DOHH2 (cell line): Measurements from ENCODE around the gene DUOXA2.

Experiments
- H3F3A ChIP-seq: fragments of 200-600 bp; sonication (generic), shearing (Covaris generic); 2 replicates; pipeline ENCODE4 v1.6.0; 2016; ENCODE audit warnings: antibody characterized with exemption, mild to moderate bottlenecking; ENCODE audit not compliant: control insufficient read depth, insufficient read depth
- H3K27ac ChIP-seq: fragments of 200-600 bp; sonication (generic); 2 replicates; pipeline ENCODE4 v1.5.1; 2014; ENCODE audit warnings: low read depth, mild to moderate bottlenecking, low read length, moderate library complexity
- H3K27me3 ChIP-seq: fragments of 200-600 bp; sonication (generic); 2 replicates; pipeline ENCODE4 v1.6.1; 2014; ENCODE audit warnings: mild to moderate bottlenecking, low read length, mixed read lengths; ENCODE audit not compliant: control insufficient read depth
- H3K36me3 ChIP-seq: fragments of 200-600 bp; sonication (generic); 2 replicates; pipeline ENCODE4 v1.6.1; 2014; ENCODE audit warnings: mild to moderate bottlenecking, low read length, moderate library complexity, mixed read lengths; ENCODE audit not compliant: control insufficient read depth
- H3K4me1 ChIP-seq: fragments of 200-600 bp; sonication (generic); 2 replicates; pipeline ENCODE4 v1.6.1; 2014; ENCODE audit warnings: mild to moderate bottlenecking, low read length, mixed read lengths; ENCODE audit not compliant: control insufficient read depth
- H3K4me2 ChIP-seq: fragments of 200-600 bp; sonication (generic); 2 replicates; pipeline ENCODE4 v1.6.0; 2014; ENCODE audit warnings: mild to moderate bottlenecking, low read length, moderate library complexity
- H3K4me3 ChIP-seq: fragments of 200-600 bp; sonication (generic); 2 replicates; pipeline ENCODE4 v1.5.1; 2014; ENCODE audit warnings: mild to moderate bottlenecking, low read length, mixed read lengths
- H3K79me2 ChIP-seq: fragments of 200-600 bp; sonication (generic); 2 replicates; pipeline ENCODE4 v1.6.1; 2014; ENCODE audit warnings: mild to moderate bottlenecking, low read length, mixed read lengths; ENCODE audit not compliant: control insufficient read depth
- H3K9me2 ChIP-seq: fragments of 200-600 bp; sonication (generic); replicated peaks from 2 replicates; pipeline ENCODE4 v1.6.1; 2014; ENCODE audit warnings: mild to moderate bottlenecking, low read length, mixed read lengths; ENCODE audit not compliant: control insufficient read depth
- H3K9me3 ChIP-seq: fragments of 200-600 bp; sonication (generic); 2 replicates; pipeline ENCODE4 v1.6.1; 2014; ENCODE audit warnings: antibody characterized with exemption, low read length, mixed read lengths; ENCODE audit not compliant: control insufficient read depth, insufficient read depth
- H4K20me1 ChIP-seq: fragments of 200-600 bp; sonication (generic); 2 replicates; pipeline ENCODE4 v1.6.0; 2014; ENCODE audit warnings: low read depth, mild to moderate bottlenecking, antibody characterized with exemption, low read length, moderate library complexity; ENCODE audit not compliant: control insufficient read depth, insufficient read depth
- CTCF ChIP-seq: fragments of 200-600 bp; sonication (generic); IDR thresholded peaks from one replicate; pipeline ENCODE4 v1.5.1; 2014; ENCODE audit warnings: antibody characterized with exemption, mild to moderate bottlenecking, low read depth, low read length; ENCODE audit not compliant: poor library complexity, severe bottlenecking
- EZH2phosphoT487 ChIP-seq: fragments of 200-600 bp; sonication (generic); IDR thresholded peaks from 2 replicates; pipeline ENCODE4 v1.6.1; 2017; ENCODE audit warnings: borderline replicate concordance, mild to moderate bottlenecking, antibody characterized with exemption, low read length, moderate library complexity, mixed read lengths

DUOXA2 gene

DNA sequence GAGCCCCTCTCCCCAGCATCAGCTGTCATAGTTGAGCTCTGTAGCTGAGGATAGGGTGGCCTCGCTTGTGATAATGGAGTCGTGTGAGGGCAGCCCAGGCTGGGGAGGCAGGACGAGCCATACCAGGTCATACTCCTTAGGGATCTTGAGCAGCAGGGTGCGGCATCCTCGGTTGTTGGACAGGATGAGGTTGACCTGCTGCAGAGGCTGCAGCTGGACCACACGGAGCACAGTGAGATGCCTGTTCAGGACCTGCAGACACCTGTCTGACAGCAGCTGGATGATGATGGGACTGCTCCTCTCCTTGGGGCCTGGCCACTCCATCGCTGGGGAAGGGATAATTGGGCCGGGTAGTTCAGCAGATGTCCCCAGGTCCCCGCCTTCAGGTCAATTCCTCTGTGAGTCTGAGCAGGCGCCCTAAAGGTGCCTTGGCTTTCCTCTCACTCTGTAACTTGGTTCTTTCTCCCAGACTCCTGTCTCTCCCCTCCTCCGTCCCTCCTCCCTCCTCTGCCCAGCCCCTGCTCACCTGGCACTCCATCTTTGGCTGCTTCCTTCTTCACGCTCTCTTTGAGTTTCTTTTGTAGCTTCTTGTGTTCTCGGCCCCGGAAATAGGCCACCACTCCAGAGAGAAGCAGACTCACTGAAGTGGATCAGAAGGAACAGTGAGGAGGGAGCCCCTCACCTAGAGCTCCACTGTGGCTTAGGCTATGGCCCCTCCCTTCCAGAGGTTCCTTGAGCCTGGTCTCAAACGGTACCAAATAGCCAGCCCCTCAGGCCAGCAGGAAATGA is 7.9 kb upstream of the DUOXA2 start:
- Histone ChIP-seq H3K4me1 (peaks cover 7% of the 10 kb centered on the region), H3K4me3 (no peak overlapping the region), H3K4me2 (no peak overlapping the region), H3K9me2 (no peaks in the 10 kb centered on the region), H3F3A (no peaks in the 10 kb centered on the region), H3K27me3 (no peaks in the 10 kb centered on the region), H3K36me3 (no peaks in the 10 kb centered on the region), H3K9me3 (no peaks in the 10 kb centered on the region), H3K27ac (no peak overlapping the region), H4K20me1 (no peaks in the 10 kb centered on the region), H3K79me2 (no peaks in the 10 kb centered on the region)
- TF ChIP-seq CTCF (no peak), EZH2phosphoT487 (no peak)

- Histone ChIP-seq H3K9me3 (no peaks in the 10 kb centered on the region), H3K27ac (no peak overlapping the region), H3K4me2 (no peak overlapping the region), H4K20me1 (no peaks in the 10 kb centered on the region), H3K36me3 (no peaks in the 10 kb centered on the region), H3K4me3 (no peak overlapping the region), H3K9me2 (no peaks in the 10 kb centered on the region), H3K79me2 (no peaks in the 10 kb centered on the region), H3K4me1 (peaks cover 7% of the 10 kb centered on the region), H3K27me3 (peaks cover 1% of the 10 kb centered on the region; the same call in 1 of the 2 replicates), H3F3A (no peaks in the 10 kb centered on the region)
- TF ChIP-seq EZH2phosphoT487 (no peak), CTCF (no peak)
These were observed 6.0 kb upstream of the DUOXA2 start for GRCh38 chr15:45107941-45108630.

- no peaks in the 10 kb centered on the region for H3K36me3 ChIP-seq
- H3K79me2 ChIP-seq: no peaks in the 10 kb centered on the region
- H3K4me3 ChIP-seq: no peak overlapping the region
- H3K9me2 ChIP-seq: no peaks in the 10 kb centered on the region
- no peaks in the 10 kb centered on the region for H4K20me1 ChIP-seq
- no peak overlapping the region for H3K4me2 ChIP-seq
- H3F3A ChIP-seq: no peaks in the 10 kb centered on the region
- no peak overlapping the region for H3K27ac ChIP-seq
- peaks cover 16% of the 10 kb centered on the region for H3K4me1 ChIP-seq
- no peaks in the 10 kb centered on the region for H3K9me3 ChIP-seq
- TF ChIP-seq CTCF: no peak
- TF ChIP-seq EZH2phosphoT487: no peak
- H3K27me3 ChIP-seq: peaks cover 24% of the 10 kb centered on the region
These were observed 3.8 kb upstream of the DUOXA2 start for GRCh38 chr15:45110256-45110820.
